H9 (cell line): ENCODE data around the gene GTF3C5. TPM values are rescaled to one million over a fixed set of nuclear protein-coding genes. Genes with fewer than 3 reads are reported as not detected.

ENCODE experiments used
- DNase-seq: peaks from one replicate; pipeline ENCODE4 v3.0.0-alpha.2; 2017
- H2AFZ ChIP-seq: one replicate; pipeline ENCODE4 v1.6.1; 2013; ENCODE audit warnings: mild to moderate bottlenecking, low read length, control low read depth, moderate library complexity
- H2AK5ac ChIP-seq: 2 replicates; pipeline ENCODE4 v1.6.1; 2013; ENCODE audit warnings: low read length, control low read depth, mixed read lengths; ENCODE audit not compliant: insufficient read length
- H2BK120ac ChIP-seq: one replicate; pipeline ENCODE4 v1.6.1; 2013; ENCODE audit warnings: low read depth, mild to moderate bottlenecking, low read length, control low read depth, inconsistent platforms; ENCODE audit not compliant: poor library complexity, severe bottlenecking
- H2BK12ac ChIP-seq: 2 replicates; pipeline ENCODE4 v1.6.1; 2013; ENCODE audit warnings: low read length, control low read depth, mixed read lengths, low read depth; ENCODE audit not compliant: insufficient read length
- H2BK15ac ChIP-seq: 2 replicates; pipeline ENCODE4 v1.6.1; 2013; ENCODE audit warnings: low read depth, low read length, control low read depth
- H2BK20ac ChIP-seq: one replicate; pipeline ENCODE4 v1.6.1; 2013; ENCODE audit warnings: low read depth, mild to moderate bottlenecking, low read length, control low read depth, inconsistent platforms; ENCODE audit not compliant: poor library complexity, severe bottlenecking
- H2BK5ac ChIP-seq: 2 replicates; pipeline ENCODE4 v1.6.1; 2013; ENCODE audit warnings: low read length, control low read depth, mixed read lengths; ENCODE audit not compliant: insufficient read length
- H3K14ac ChIP-seq: 2 replicates; pipeline ENCODE4 v1.6.1; 2013; ENCODE audit warnings: low read length, control low read depth; ENCODE audit not compliant: insufficient read depth
- H3K18ac ChIP-seq: 2 replicates; pipeline ENCODE4 v1.6.1; 2013; ENCODE audit warnings: low read depth, mild to moderate bottlenecking, mixed read lengths, low read length, control low read depth; ENCODE audit not compliant: insufficient read length
- H3K23ac ChIP-seq: 2 replicates; pipeline ENCODE4 v1.6.1; 2013; ENCODE audit warnings: low read length, control low read depth, mixed read lengths, low read depth; ENCODE audit not compliant: insufficient read length
- H3K23me2 ChIP-seq: 2 replicates; pipeline ENCODE4 v1.6.1; 2013; ENCODE audit warnings: low read depth, mild to moderate bottlenecking, mixed read lengths, low read length, control low read depth; ENCODE audit not compliant: insufficient read length, poor library complexity, severe bottlenecking
- H3K27ac ChIP-seq: 2 replicates; pipeline ENCODE4 v1.5.1; 2013; ENCODE audit warnings: low read length, control low read depth, mixed read lengths, low read depth; ENCODE audit not compliant: insufficient read length
- H3K27me3 ChIP-seq: 2 replicates; pipeline ENCODE4 v1.6.1; 2013; ENCODE audit warnings: low read length, control low read depth, inconsistent platforms; ENCODE audit not compliant: insufficient read depth
- H3K4ac ChIP-seq: 2 replicates; pipeline ENCODE4 v1.6.1; 2013; ENCODE audit warnings: low read depth, mild to moderate bottlenecking, control low read depth, inconsistent platforms, low read length, moderate library complexity
- H3K4me1 ChIP-seq: 2 replicates; pipeline ENCODE4 v1.6.1; 2013; ENCODE audit warnings: low read length, control low read depth, inconsistent platforms; ENCODE audit not compliant: insufficient read depth
- H3K4me2 ChIP-seq: 2 replicates; pipeline ENCODE4 v1.6.1; 2013; ENCODE audit warnings: low read length, control low read depth, mixed read lengths; ENCODE audit not compliant: insufficient read length, insufficient read depth
- H3K56ac ChIP-seq: 2 replicates; pipeline ENCODE4 v1.6.1; 2013; ENCODE audit warnings: low read depth, mild to moderate bottlenecking, mixed read lengths, low read length, control low read depth; ENCODE audit not compliant: insufficient read length
- H3K79me1 ChIP-seq: 2 replicates; pipeline ENCODE4 v1.6.1; 2013; ENCODE audit warnings: low read depth, mild to moderate bottlenecking, moderate library complexity, low read length, control low read depth, inconsistent platforms; ENCODE audit not compliant: insufficient read depth, poor library complexity, severe bottlenecking
- H3K79me2 ChIP-seq: 2 replicates; pipeline ENCODE4 v1.6.1; 2013; ENCODE audit warnings: low read length, control low read depth, inconsistent platforms; ENCODE audit not compliant: insufficient read depth
- H3K9ac ChIP-seq: 2 replicates; pipeline ENCODE4 v1.6.1; 2013; ENCODE audit warnings: low read length, control low read depth, mixed read lengths; ENCODE audit not compliant: insufficient read length; ENCODE audit errors: extremely low read depth
- H3K9me3 ChIP-seq: one replicate; pipeline ENCODE4 v1.6.1; 2013; ENCODE audit warnings: low read depth, low read length, inconsistent platforms; ENCODE audit not compliant: control insufficient read depth
- H3T11ph ChIP-seq: one replicate; pipeline ENCODE4 v1.6.1; 2013; ENCODE audit warnings: mild to moderate bottlenecking, low read length, control low read depth, inconsistent platforms
- H4K20me1 ChIP-seq: one replicate; pipeline ENCODE4 v1.6.1; 2013; ENCODE audit not compliant: control insufficient read depth, insufficient read length, insufficient read depth
- H4K5ac ChIP-seq: 2 replicates; pipeline ENCODE4 v1.6.1; 2013; ENCODE audit warnings: low read depth, mild to moderate bottlenecking, mixed read lengths, low read length, control low read depth; ENCODE audit not compliant: insufficient read length
- H4K8ac ChIP-seq: replicated peaks from 2 replicates; pipeline ENCODE4 v1.6.1; 2013; ENCODE audit warnings: low read length, control low read depth, mixed read lengths, low read depth; ENCODE audit not compliant: insufficient read length
- H4K91ac ChIP-seq: 2 replicates; pipeline ENCODE4 v1.6.1; 2013; ENCODE audit warnings: low read depth, mild to moderate bottlenecking, moderate library complexity, mixed read lengths, low read length, control low read depth; ENCODE audit not compliant: insufficient read length
- H3K27ac Mint-ChIP-seq, 3 experiments: 2 replicates in 2 of 3; 3 replicates in 1 of 3; pipeline ENCODE4 v1.8.0; 2020 to 2021; ENCODE audit warnings: mixed read lengths in 3 of 3, mild to moderate bottlenecking in 1 of 3, moderate library complexity in 1 of 3
- H3K27me3 Mint-ChIP-seq: 2 replicates; pipeline ENCODE4 v1.8.0; 2021; ENCODE audit warnings: low read depth, mild to moderate bottlenecking, moderate library complexity, mixed read lengths
- H3K36me3 Mint-ChIP-seq, 3 experiments: 2 replicates in 2 of 3; 3 replicates in 1 of 3; pipeline ENCODE4 v1.8.0; 2020 to 2021; ENCODE audit warnings: low read depth in 3 of 3, mixed read lengths in 3 of 3; ENCODE audit not compliant: insufficient read depth in 1 of 3
- H3K4me1 Mint-ChIP-seq, 2 experiments: 2 replicates each; pipeline ENCODE4 v1.8.0; 2020; ENCODE audit warnings: mixed read lengths in 2 of 2
- H3K4me3 Mint-ChIP-seq, 2 experiments: 2 replicates in 1 of 2; 3 replicates in 1 of 2; pipeline ENCODE4 v1.8.0; 2020 to 2021; ENCODE audit warnings: mild to moderate bottlenecking in 2 of 2, mixed read lengths in 2 of 2, moderate library complexity in 1 of 2
- H3K9me3 Mint-ChIP-seq, 2 experiments: 2 replicates in 1 of 2; 3 replicates in 1 of 2; pipeline ENCODE4 v1.8.0; 2020; ENCODE audit warnings: mild to moderate bottlenecking in 2 of 2, mixed read lengths in 2 of 2, moderate library complexity in 1 of 2
- WGBS: extraction: QIAGEN DNeasy Blood & Tissue Kit; methylation state at CpG from one replicate; pipeline ENCODE4 v1.1.7; 2013; ENCODE audit warnings: missing lambda C conversion rate, low lambda C conversion rate, mixed read lengths; ENCODE audit not compliant: insufficient read length; ENCODE audit errors: extremely low coverage; 5-methylcytosine and 5-hydroxymethylcytosine counted together
- total RNA-seq: library from RNA; stranded (reverse); gene quantifications from 2 replicates; pipeline ENCODE4 v1.2.1, GENCODE V29; 2021
- TF ChIP-seq, protein P1 (sequence below): fragments of 200-600 bp; sonication (generic); conservative IDR thresholded peaks from 3 replicates; pipeline ENCODE4 v1.8.0; 2021; ENCODE audit warnings: antibody characterized with exemption, mild to moderate bottlenecking

Gene GTF3C5
- total RNA-seq, 1 experiment from 2014 or later = 88.9 TPM

DNA sequence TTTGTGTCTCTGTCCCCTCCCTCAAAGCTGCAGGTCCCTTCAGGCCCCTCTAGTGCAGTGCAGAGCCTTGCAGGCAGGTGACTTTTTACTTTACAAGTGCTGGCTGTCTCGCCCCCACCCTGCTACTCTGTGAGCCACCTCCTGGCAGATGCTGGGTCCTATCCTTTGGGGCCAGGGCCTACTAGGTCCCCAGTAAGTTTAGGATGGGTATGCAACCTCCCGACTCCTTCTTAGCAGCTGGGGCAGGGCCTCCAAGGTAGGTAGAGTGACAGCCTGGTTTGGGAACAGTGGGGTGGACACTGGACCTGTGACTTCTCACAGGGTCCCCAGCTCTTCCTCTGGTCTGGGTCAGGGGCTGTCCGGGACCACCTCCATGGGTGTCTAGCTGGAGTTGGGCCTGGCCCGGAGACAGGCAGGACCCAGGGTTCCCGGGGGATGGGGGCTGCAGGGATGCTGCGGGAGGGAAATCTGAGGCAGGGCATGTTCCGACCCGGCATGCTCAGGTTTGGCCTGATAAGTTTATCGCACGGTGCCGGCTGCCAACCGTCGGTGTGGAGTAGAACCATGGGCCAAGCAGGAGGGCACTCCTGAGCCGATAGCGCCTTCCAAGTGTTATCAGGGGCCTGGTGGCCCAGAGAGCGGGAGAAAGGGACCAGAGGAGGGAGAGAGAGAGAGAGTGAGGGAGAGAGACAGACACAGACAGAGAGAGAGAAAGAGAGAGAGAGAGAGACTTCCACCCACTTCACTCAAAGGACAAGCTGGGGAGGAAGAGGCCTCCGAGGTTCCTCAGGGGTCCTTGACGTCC lies 31.8 kb upstream of the GTF3C5 start:
- peaks cover 6% of the 10 kb centered on the region; the same call in 1 of the 2 replicates for H3K4me1 ChIP-seq
- no peak overlapping the region for H3K4ac ChIP-seq
- no peak overlapping the region for H2BK20ac ChIP-seq
- no peak overlapping the region for H2BK12ac ChIP-seq
- H3T11ph ChIP-seq = no peak overlapping the region
- no peak overlapping the region for H4K8ac ChIP-seq
- no peak overlapping the region for H3K18ac ChIP-seq
- WGBS = no CpG with 5 or more reads among the region's 18 CpGs
- H2AFZ ChIP-seq = no peak overlapping the region
- no peak overlapping the region for H3K56ac ChIP-seq
- no peaks in the 10 kb centered on the region for H4K20me1 ChIP-seq
- H3K27me3 ChIP-seq = peaks cover 7% of the 10 kb centered on the region; the same call in 1 of the 2 replicates
- no peak overlapping the region for H2BK120ac ChIP-seq
- H2BK5ac ChIP-seq = no peak overlapping the region
- no peak overlapping the region for H3K4me3 Mint-ChIP-seq
- no peak overlapping the region for H3K9ac ChIP-seq
- no peak overlapping the region for H2BK15ac ChIP-seq
- no peaks in the 10 kb centered on the region for H3K79me1 ChIP-seq
- H3K36me3 Mint-ChIP-seq = no peaks in the 10 kb centered on the region; a peak in 1 of 7 replicates
- H3K4me1 Mint-ChIP-seq = peaks cover 35 to 40% of the 10 kb centered on the region in 2 experiments
- no peak overlapping the region for H3K14ac ChIP-seq
- no peak overlapping the region for H3K27ac Mint-ChIP-seq
- no peak overlapping the region for H3K4me2 ChIP-seq
- no peak overlapping the region for H3K23ac ChIP-seq
- no peaks in the 10 kb centered on the region; a peak in 2 of 5 replicates for H3K9me3 Mint-ChIP-seq
- no peak overlapping the region for H2AK5ac ChIP-seq
- no peak overlapping the region for H4K91ac ChIP-seq
- no peaks in the 10 kb centered on the region for H3K79me2 ChIP-seq
- peaks cover 82% of the 10 kb centered on the region for H3K27me3 Mint-ChIP-seq
- H4K5ac ChIP-seq = no peak overlapping the region
- no peaks in the 10 kb centered on the region for H3K23me2 ChIP-seq
- no peaks in the 10 kb centered on the region for H3K9me3 ChIP-seq
- TF ChIP-seq, protein P1, sequence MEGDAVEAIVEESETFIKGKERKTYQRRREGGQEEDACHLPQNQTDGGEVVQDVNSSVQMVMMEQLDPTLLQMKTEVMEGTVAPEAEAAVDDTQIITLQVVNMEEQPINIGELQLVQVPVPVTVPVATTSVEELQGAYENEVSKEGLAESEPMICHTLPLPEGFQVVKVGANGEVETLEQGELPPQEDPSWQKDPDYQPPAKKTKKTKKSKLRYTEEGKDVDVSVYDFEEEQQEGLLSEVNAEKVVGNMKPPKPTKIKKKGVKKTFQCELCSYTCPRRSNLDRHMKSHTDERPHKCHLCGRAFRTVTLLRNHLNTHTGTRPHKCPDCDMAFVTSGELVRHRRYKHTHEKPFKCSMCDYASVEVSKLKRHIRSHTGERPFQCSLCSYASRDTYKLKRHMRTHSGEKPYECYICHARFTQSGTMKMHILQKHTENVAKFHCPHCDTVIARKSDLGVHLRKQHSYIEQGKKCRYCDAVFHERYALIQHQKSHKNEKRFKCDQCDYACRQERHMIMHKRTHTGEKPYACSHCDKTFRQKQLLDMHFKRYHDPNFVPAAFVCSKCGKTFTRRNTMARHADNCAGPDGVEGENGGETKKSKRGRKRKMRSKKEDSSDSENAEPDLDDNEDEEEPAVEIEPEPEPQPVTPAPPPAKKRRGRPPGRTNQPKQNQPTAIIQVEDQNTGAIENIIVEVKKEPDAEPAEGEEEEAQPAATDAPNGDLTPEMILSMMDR = no peak
- H3K27ac ChIP-seq = no peak overlapping the region
- no peak for DNase-seq
